SK-N-SH (cell line): ENCODE measurements around the gene SUPT20HL1. TPM values are rescaled to one million over a fixed set of nuclear protein-coding genes. Genes with fewer than 3 reads are reported as not detected.

Experiments
- CTCF ChIA-PET: fragments of 300-600, 350-600 bp; formaldehyde crosslinking; extraction: SDS; loops from one replicate; lab custom pipeline; 2021; lab: Yijun Ruan, JAX
- POLR2A ChIA-PET: fragments of 350-600 bp; sonication (Branson Sonifier 250); formaldehyde crosslinking; extraction: SDS; loops from one replicate; lab custom pipeline; 2020; ENCODE audit warnings: antibody characterized with exemption, inconsistent platforms; lab: Yijun Ruan, JAX
- DNase-seq: peaks from one replicate; pipeline ENCODE4 v3.0.0; 2012
- H2AFZ ChIP-seq: fragments of 200-600 bp; sonication (generic); 2 replicates; pipeline ENCODE4 v1.8.1; 2016; ENCODE audit warnings: antibody characterized with exemption, mild to moderate bottlenecking, low read depth
- H3F3A ChIP-seq: fragments of 200-600 bp; sonication (generic); replicated peaks from 2 replicates; pipeline ENCODE3; 2016; ENCODE audit warnings: antibody characterized with exemption, mild to moderate bottlenecking; ENCODE audit not compliant: insufficient read depth
- H3K27ac ChIP-seq, 2 experiments: fragments of 200-500 bp in 1 of 2; fragments of 200-600 bp in 1 of 2; sonication (Bioruptor generic) in 1 of 2; sonication (generic), shearing (Covaris generic) in 1 of 2; 2 replicates each; pipeline versions ENCODE4 v1.5.1 to v1.6.1; 2014 to 2016; ENCODE audit warnings: low read depth in 2 of 2, inconsistent platforms in 1 of 2, low read length in 1 of 2, mild to moderate bottlenecking in 1 of 2, mixed read lengths in 1 of 2
- H3K27me3 ChIP-seq: fragments of 200-600 bp; sonication (generic), shearing (Covaris generic); 2 replicates; pipeline ENCODE4 v1.6.1; 2016; ENCODE audit warnings: mixed run types; ENCODE audit not compliant: insufficient read depth
- H3K36me3 ChIP-seq, 2 experiments: fragments of 200-500 bp in 1 of 2; fragments of 200-600 bp in 1 of 2; sonication (Bioruptor generic) in 1 of 2; sonication (generic) in 1 of 2; replicated peaks in 1 of 2; 2 replicates each; pipeline versions ENCODE3 to v1.5.1; 2014 to 2016; ENCODE audit warnings: low read length in 1 of 2, mild to moderate bottlenecking in 1 of 2; ENCODE audit not compliant: insufficient read depth in 2 of 2, control insufficient read depth in 1 of 2
- H3K4me1 ChIP-seq, 2 experiments: fragments of 200-500 bp in 1 of 2; fragments of 200-600 bp in 1 of 2; sonication (Bioruptor generic) in 1 of 2; sonication (generic), shearing (Covaris generic) in 1 of 2; 2 replicates each; pipeline versions ENCODE4 v1.5.1 to v1.6.1; 2014 to 2016; ENCODE audit warnings: low read depth in 1 of 2, low read length in 1 of 2, mixed run types in 1 of 2; ENCODE audit not compliant: insufficient read depth in 2 of 2, control insufficient read depth in 1 of 2
- H3K4me2 ChIP-seq: fragments of 200-600 bp; sonication (generic), shearing (Covaris generic); 2 replicates; pipeline ENCODE4 v1.6.1; 2017; ENCODE audit warnings: mixed run types
- H3K4me3 ChIP-seq, 2 experiments: fragments of 200-500 bp in 1 of 2; fragments of 200-600 bp in 1 of 2; sonication (Bioruptor generic) in 1 of 2; sonication (generic), shearing (Covaris generic) in 1 of 2; 2 replicates each; pipeline versions ENCODE4 v1.5.1 to v1.8.1; 2014 to 2016; ENCODE audit warnings: low read depth in 2 of 2, inconsistent platforms in 1 of 2, low read length in 1 of 2, mild to moderate bottlenecking in 1 of 2, mixed read lengths in 1 of 2, moderate library complexity in 1 of 2
- H3K79me2 ChIP-seq: fragments of 200-600 bp; sonication (generic); 2 replicates; pipeline ENCODE4 v1.8.1; 2017; ENCODE audit warnings: mild to moderate bottlenecking; ENCODE audit not compliant: insufficient read depth
- H3K9ac ChIP-seq: fragments of 200-600 bp; sonication (generic); 2 replicates; pipeline ENCODE4 v1.6.1; 2017; ENCODE audit warnings: mixed run types
- H3K9me2 ChIP-seq: fragments of 200-600 bp; sonication (generic); 2 replicates; pipeline ENCODE4 v1.6.1; 2017; ENCODE audit warnings: mixed run types
- H3K9me3 ChIP-seq: fragments of 200-600 bp; sonication (generic); 2 replicates; pipeline ENCODE4 v1.6.1; 2017; ENCODE audit warnings: mixed run types, mild to moderate bottlenecking, moderate library complexity
- H4K20me1 ChIP-seq: fragments of 200-600 bp; sonication (generic); 2 replicates; pipeline ENCODE4 v1.6.1; 2017; ENCODE audit warnings: mild to moderate bottlenecking, mixed run types; ENCODE audit not compliant: insufficient read depth
- EP300 ChIP-seq, 2 experiments: IDR thresholded peaks; 2 replicates each; pipeline versions ENCODE4 v1.4.0 to v1.6.1; 2012; ENCODE audit warnings: borderline replicate concordance in 1 of 2, low read depth in 1 of 2, low read length in 1 of 2
- GATA2 ChIP-seq: sonication (generic); formaldehyde crosslinking; IDR thresholded peaks from 2 replicates; pipeline ENCODE4 v1.5.0; 2020; ENCODE audit warnings: mild to moderate bottlenecking, missing genetic modification reagents
- MXI1 ChIP-seq: IDR thresholded peaks from 2 replicates; pipeline ENCODE4 v1.6.1; 2012; ENCODE audit warnings: mild to moderate bottlenecking, low read depth, low read length, improper control_type of control experiment
- RCOR1 ChIP-seq: fragments of 150-350 bp; IDR thresholded peaks from 2 replicates; pipeline ENCODE4 v1.6.1; 2017; ENCODE audit warnings: antibody characterized with exemption, low read length
- RFX5 ChIP-seq: IDR thresholded peaks from 2 replicates; pipeline ENCODE4 v1.6.1; 2012; ENCODE audit warnings: mild to moderate bottlenecking, improper control_type of control experiment, low read length
- SIN3A ChIP-seq: IDR thresholded peaks from 2 replicates; pipeline ENCODE4 v1.6.1; 2012; ENCODE audit warnings: low read depth, mild to moderate bottlenecking, low read length, moderate library complexity, borderline replicate concordance
- polyA plus RNA-seq, 3 experiments: library from polyadenylated mRNA; depleted of rRNA; stranded (reverse); fragments of >200 nt; gene quantifications; 2 replicates each; pipeline ENCODE4 v1.2.3, GENCODE V29; 2012
- TF ChIP-seq, protein P1 (sequence below): fragments of 150-350 bp; IDR thresholded peaks from 2 replicates; pipeline ENCODE4 v1.6.1; 2017; ENCODE audit warnings: antibody characterized with exemption, low read length, low read depth, borderline replicate concordance

Gene SUPT20HL1
- polyA plus RNA-seq, 1 of the 3 experiments (the other 2 are of a cell fraction): not detected

DNA sequence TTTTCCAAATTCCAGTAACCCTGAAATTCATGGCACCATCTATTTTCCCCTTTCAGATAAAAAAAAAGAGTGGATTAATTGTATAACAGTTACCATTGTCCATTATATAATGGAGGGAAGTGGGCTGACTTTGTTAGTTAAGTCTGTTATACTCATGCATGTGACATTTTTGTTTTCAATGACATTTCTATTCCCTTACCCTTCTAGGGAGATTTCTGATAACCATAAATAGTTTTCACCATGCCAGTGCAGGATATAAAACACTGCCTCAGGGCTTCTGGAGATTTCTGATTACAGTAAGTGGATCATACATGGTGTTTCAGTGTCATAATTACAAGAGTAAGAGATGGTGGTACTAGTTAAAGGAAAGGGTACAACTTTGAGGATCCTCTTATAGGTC is 45.5 kb downstream of the SUPT20HL1 start:
- H3K9me3 ChIP-seq: no peaks in the 10 kb centered on the region
- CTCF ChIA-PET: interaction anchor here (1.5 kb wide), 2 partner anchors 10 kb away, joined by 4 to 12 read pairs; no protein-coding TSS in a partner anchor

More for the DNA sequence above, 45.5 kb downstream of the SUPT20HL1 start:
- Histone ChIP-seq H3K36me3 (no peaks in the 10 kb centered on the region), H3K9me2 (no peaks in the 10 kb centered on the region), H3K27ac (no peak overlapping the region), H2AFZ (no peak overlapping the region), H3K9ac (no peak overlapping the region), H3K27me3 (no peaks in the 10 kb centered on the region; the same call in 1 of the 2 replicates), H3K4me3 (no peak overlapping the region), H4K20me1 (no peaks in the 10 kb centered on the region), H3K4me1 (no peaks in the 10 kb centered on the region)
- DNase-seq: peak; percentile 20
- POLR2A ChIA-PET: no interaction called here
- peak; percentile 52; the same call in 1 of the 2 replicates for TF ChIP-seq RCOR1
- TF ChIP-seq EP300 (IDR thresholded peaks at IDR 0.05; ENCODE audit: borderline replicate concordance in 1 of 2, low read depth in 1 of 2, low read length in 1 of 2): peak in 1 of 2 experiments; percentile 8; a peak in 1 of 4 replicates
- no peak for TF ChIP-seq RFX5
- peak; percentile 55 for TF ChIP-seq GATA2
- no peak for TF ChIP-seq SIN3A
- TF ChIP-seq MXI1: no peak
- TF ChIP-seq, protein P1, sequence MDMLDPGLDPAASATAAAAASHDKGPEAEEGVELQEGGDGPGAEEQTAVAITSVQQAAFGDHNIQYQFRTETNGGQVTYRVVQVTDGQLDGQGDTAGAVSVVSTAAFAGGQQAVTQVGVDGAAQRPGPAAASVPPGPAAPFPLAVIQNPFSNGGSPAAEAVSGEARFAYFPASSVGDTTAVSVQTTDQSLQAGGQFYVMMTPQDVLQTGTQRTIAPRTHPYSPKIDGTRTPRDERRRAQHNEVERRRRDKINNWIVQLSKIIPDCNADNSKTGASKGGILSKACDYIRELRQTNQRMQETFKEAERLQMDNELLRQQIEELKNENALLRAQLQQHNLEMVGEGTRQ: no peak
- TF ChIP-seq, all 33 proteins: peak for 3
- Histone ChIP-seq H3K4me2 (no peak overlapping the region), H3F3A (no peaks in the 10 kb centered on the region), H3K79me2 (no peaks in the 10 kb centered on the region)

Other genes starting within 250 kb of the SUPT20HL1 start
- 9.0 and 11.9 TPM in 2 replicates for gene ZFX, start 210.9 kb upstream of the SUPT20HL1 start, polyA plus RNA-seq (2012; rRNA removed)
- not detected in 2 replicates for gene SUPT20HL2, start 46.6 kb upstream of the SUPT20HL1 start, polyA plus RNA-seq (2012; rRNA removed)
- gene PDK3, start 104.6 kb downstream of the SUPT20HL1 start, polyA plus RNA-seq (2012; rRNA removed): 2.5 and 3.1 TPM in 2 replicates